G401 (cell line): ENCODE data around the gene ATF7IP2. TPM values are rescaled to one million over a fixed set of nuclear protein-coding genes. Genes with fewer than 3 reads are reported as not detected.
"Not testable (repeated sequence)": the region's sequence is repeated elsewhere in the genome, so short reads cannot be mapped to it uniquely, and the experiment has no call there.

ENCODE experiments used
- DNase-seq: peaks from one replicate; pipeline ENCODE4 v3.0.0-alpha.2; 2015; ENCODE audit warnings: low spot score
- in situ Hi-C: cut with HindIII; loops from 2 replicates; pipeline ENCODE4 v1.10.0; 2016; ENCODE audit warnings: low sequenced_read_pairs, mixed read lengths
- total RNA-seq: library from RNA; depleted of rRNA; stranded (reverse); fragments of >200 nt; shearing (Covaris generic); gene quantifications from 2 replicates; pipeline ENCODE4 v1.2.3, GENCODE V29; 2014

The ATF7IP2 gene
- total RNA-seq, 1 experiment from 2014 or later = 12.5 TPM

DNA sequence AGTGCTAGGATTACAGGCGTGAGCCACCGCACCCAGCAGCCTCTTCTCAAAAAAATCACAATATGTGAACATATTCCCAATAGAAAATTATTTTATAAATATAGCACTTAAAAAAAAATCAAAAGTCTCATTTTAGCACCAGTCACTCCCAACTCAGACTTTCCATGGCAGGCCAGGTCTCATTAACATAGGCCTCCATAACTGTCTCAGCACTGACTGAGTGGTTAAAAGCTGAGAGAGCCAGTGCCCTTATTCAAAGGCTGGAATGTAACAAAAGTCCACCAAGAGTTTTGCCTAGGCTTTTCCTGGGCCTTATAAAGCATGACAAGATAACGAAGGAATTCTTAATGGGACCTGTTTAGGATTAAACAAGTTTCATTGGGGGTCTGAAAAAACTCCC is 114.7 kb downstream of the ATF7IP2 start:
- in situ Hi-C loops = no loop called here

DNA sequence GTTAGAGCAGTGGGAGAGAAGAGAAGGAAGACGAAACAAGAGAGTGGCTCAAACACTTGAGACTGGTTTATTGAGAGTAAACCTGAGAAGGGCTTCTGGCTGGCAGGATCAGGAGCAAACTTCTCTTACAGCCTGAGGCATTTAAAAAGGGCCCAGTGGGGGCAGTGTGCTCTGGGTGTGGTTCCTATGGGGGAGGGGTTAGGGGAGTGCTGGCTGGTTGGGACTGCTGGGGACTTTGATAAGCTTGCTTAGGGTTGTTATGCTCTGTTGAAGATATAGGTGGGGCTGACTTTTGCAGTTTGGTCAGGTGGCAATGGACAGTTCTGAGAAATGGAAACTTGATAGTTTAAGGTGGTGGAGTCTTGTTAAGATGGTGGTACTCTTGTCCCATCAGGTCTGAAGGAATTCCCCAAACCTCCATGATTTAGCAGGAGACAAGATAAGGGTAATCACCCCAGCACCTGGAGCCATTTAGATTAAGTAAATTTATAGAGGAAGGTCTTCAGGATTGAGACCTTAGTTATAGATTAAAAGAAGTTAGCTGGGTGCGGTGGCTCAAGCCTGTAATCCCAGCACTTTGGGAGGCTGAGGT is 115.3 kb downstream of the ATF7IP2 start:
- DNase-seq = no peak
- in situ Hi-C loops = no loop called here

More for the DNA sequence above, 114.7 kb downstream of the ATF7IP2 start:
- no peak for DNase-seq

DNA sequence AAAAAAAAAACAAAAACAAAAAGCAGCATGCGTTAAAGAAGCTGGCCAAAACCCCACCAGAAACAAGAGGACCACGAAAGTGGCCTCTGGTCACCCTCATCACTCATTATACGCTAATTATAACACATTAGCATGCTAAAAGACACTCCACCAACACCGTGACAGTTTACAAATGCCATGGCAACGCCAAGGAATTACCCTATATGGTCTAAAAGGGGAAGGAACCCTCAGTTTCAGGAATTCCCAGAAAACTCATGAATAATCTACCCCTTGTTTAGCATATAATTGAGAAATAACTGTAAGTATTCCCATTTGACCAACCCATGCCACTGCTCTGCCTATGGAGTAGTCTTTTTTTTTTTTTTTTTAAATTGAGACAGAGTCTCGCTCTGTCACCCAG is 116.9 kb downstream of the ATF7IP2 start:
- DNase-seq = no peak
- in situ Hi-C loops = no loop called here

DNA sequence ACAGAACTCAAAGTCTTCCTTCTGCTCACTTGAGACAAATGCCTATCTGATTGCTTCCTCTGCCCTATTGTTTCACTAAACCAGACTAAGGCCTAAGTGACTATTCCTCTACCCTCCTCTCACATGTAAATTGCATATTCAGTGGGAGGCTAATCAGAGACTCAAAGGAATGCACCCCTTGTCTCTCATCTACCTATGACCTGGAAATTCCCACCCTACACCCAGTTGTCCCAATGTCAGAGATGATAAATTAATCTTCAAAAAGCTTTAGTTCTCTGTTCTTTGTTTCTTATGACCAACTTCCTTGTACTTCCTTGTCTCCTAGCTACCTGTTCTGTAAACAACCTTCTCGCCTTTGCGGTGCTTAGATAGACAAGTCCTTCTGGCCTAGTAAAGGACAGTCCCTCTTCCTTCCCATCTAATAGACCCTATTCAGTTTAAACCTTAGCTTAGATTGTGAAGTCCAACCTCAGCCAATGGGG is 118.6 kb downstream of the ATF7IP2 start:
- DNase-seq = no peak
- in situ Hi-C loops = no loop called here

DNA sequence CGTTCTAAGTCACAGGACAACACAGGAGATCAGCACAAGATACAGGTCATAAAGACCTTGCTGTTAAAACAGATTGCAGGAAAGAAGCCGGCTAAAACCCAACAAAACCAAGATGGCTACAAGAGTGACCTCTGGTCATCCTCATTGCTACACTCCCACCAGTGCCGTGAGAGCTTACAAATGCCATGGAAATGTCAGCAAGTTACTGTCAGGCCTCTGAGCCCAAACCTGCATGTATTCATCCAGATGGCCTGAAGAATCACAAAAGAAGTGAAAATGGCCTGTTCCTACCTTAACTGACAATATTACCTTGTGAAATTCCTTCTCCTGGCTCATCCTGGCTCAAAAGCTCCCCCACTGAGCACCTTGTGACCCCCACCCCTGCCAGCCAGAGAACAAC is 119.4 kb downstream of the ATF7IP2 start:
- in situ Hi-C loops, DNase-seq: not testable (repeated sequence)

DNA sequence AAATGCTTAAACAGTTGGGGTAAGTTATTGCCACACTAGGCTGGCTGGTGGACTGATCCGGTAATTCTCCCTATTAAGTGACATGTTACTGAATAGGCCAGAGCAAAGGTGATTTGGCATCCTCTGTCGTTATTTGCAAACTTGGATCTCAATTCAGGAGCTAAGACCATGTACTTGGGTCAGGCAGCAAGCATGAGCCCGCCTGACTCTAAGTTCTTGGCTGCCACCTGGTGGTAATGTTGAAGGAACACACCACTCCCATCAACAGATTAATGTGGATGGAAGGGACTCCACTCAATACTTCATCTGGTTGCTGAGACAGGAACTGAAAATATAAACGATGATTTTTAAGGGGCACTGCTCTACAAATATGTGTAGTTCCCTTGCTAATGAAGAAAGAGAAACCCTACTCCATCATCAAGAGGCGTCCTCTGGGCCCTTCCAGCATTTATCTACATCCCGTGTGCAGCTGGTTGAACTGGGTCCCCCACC is 123.7 kb downstream of the ATF7IP2 start:
- in situ Hi-C loops = no loop called here
- peak; percentile 92 for DNase-seq

DNA sequence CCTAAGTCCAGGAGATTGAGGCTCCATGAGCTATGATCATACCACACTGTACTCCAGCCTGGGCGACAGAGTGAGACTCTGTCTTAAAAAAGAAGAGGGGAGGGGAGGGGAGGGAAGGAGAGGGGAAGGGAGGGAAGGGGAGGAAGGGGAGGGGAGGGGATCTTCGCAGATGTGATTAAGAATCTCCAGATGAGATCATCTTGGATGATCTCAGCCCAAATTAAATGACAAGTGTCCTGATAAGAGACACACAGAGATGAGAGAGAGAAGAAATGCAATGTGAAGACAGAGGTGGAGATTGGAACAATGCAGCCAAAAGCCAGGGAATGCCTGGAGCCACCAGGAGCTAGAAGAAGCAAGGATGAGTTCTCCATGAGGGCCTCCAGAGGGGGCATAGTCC is 124.4 kb downstream of the ATF7IP2 start:
- DNase-seq = no peak
- in situ Hi-C loops = no loop called here

DNA sequence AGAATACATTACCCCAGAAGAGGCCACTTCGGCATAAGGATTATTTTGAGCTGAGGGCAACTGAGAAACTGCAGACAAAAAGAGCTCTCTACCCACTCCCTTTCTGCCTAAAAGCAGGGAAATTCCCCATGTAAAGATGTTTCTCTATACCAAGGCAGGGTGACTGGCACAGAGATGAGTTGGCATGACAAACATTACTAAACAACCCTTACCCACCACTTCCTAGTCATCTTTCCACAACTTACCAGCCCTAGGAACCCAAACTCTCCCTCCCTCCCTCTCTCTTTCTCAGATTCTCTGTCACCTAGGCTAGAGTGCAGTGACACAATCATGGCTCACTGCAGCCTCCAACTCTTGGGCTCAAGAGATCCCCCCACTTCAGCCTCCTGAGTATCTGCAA is 126.0 kb downstream of the ATF7IP2 start:
- no peak for DNase-seq
- in situ Hi-C loops = no loop called here

DNA sequence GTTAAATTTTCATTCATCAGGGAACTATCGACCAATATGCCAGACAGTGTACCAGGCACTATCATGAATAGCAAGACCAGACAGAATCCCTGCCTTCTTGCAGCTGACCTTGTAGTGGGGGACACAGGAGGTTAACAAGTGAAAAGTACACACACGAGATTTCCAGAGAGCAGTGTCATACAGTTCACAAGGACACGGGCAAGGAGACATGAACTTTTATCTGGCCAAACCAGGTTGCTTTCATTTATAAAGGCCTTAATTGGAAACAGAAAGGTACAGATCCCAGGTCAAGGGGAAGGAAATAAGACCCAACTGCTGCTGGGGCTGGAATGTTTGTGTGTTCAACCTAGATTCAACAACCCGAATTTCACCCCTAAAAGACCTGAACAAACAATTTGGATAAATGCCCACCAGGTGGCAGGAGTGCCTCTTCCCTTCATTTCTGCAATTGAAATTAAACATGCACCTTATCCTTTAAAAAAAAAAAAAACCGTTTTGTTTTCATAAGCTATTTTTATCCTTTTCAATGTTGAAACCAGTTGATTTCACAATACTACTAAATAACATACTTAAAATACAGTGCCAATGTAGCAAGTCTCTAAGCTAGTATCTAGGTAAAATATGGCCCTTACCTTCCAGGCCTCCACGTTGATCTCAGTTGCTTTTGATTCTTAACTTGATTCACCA is 128.7 kb downstream of the ATF7IP2 start:
- in situ Hi-C loops = no loop called here
- DNase-seq = peak; percentile 55

DNA sequence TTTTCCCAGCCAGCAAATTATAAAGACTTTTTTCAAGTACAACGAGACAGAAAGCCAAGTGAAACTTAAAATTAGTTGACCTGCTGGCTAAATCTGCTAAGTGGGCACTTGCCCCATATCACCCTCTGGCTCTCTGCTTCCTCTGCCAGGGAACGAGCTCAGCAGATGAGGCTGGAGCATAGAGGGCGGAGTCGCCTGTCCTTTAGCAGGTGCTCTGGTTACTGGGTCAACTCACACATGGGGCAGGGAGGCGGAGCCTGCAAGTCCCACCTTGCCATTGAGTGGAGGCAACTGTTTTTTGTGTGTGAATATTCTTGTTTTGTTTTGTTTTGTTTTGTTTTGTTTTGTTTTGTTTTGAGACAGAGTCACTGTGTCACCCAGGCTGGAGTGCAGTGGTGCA is 132.0 kb downstream of the ATF7IP2 start:
- DNase-seq = no peak
- in situ Hi-C loops = no loop called here

DNA sequence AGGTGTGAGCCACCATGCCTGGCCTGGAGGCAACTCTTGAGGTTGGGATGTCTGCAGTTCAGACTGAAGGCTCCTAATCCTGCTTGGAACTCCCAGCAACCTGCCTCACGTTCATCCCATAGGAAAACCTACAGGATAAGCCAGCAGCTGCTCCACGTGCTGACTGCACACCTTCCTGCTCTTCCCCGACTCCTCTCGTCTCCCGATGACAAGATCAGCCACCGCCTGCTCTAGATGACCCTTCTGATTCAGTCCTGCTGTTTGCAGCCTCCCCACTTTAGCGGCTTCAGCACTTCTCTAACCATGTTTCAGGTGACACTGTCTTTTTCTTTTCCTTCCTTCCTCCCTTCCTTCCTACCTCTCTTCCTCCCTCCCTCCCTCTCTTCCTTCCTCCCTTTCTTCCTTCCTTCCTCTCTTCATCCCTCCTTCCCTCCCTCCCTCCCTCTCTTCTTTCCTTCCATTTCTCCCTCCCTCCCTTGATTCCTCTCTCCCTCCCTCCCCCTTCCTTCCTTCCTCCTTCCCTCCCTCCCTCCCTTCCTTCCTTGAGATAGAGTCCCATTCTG is 132.7 kb downstream of the ATF7IP2 start:
- DNase-seq = no peak
- in situ Hi-C loops = no loop called here

DNA sequence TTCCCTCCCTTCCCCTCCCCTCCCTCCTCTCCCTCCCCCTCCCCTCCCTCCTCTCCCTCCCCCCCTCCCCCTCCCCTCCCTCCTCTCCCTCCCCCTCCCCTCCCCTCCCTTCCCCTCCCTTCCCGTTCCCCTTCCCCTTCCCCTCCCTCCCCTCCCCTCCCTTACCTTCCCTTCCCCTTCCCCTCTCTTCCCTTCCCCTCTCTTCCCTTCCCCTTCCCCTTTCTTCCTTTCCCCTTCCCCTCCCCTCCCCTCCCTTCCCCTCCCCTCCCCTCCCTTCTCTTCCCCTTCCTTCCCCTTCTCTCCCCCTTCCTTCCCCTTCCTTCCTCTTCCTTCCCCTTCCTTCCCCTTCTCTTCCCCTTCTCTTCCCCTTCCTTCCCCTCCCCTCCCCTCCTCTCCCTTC is 133.4 kb downstream of the ATF7IP2 start:
- no peak for DNase-seq
- in situ Hi-C loops = no loop called here

DNA sequence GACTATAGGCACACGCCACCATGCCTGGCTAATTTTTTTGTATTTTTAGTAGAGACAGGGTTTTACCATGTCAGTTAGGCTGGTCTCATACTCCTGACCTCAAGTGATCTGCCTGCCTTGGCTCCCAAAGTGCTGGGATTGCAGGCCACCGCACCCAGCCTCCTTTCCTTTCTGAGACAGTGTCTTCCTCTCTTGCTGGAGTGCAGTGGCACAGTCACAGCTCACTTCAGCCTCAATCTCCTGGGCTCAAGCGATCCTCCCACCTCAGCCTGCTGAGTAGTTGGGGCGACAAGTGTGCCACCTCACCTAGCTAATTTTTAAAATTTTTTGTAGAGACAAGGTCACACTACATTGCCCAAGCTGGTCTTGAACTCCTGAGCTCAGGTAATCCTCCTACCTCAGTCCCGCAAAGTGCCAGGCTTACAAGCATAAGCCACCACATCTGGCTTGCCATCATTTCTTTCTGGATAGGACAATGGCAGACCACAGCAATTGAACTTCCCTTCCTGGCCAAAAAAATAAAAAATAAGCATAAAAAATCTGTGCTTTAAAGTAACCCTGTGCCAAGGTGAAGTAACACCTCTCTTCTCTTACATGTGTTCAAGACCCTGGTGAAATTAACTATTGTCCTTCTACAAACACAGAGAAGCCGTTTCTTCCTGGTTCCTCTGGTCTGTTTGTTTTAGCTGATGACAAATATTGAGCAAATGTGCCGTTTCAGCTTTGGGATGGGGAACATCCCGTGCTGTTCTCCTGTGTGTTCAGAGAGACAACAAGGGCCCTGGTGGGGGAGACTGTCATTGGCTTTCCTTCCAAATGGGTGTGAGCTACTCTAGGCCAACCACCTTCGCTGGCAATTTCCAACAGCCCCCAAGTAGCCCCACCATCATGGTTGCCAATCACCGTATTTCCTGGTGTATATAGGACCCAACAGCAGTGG is 134.3 kb downstream of the ATF7IP2 start:
- in situ Hi-C loops = no loop called here
- DNase-seq = no peak

DNA sequence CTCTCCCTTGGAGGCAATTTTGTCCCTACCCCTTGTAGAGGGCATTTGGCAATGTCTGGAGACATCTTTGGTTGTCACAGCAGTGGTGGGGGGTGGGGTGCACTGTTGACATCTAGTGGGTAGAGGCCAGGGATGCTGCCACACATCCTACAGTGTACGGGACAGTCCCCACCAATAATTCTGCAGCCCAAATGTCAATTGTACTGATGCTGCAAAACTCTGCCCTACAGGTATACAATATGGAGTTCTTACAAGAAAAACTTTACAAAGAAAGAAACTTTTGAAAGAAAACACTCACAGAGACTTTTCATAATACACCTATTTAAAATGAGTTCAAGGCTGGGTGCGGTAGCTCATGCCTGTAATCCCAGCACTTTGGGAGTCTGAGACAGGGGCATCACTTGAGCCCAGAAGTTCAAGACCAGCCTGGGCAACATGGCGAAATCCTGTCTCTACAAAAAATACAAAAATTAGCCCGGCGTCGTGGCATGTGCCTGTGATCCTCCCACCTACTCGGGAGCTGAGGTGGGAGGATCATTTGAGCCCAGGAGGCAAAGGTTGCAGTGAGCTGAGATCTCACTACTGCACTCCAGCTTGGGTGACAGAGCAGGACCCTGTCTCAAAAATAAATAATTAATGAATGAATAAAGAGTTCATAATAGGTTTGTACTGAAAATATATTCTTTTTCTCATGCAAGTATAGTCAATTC is 135.2 kb downstream of the ATF7IP2 start:
- in situ Hi-C loops = no loop called here
- DNase-seq = no peak

DNA sequence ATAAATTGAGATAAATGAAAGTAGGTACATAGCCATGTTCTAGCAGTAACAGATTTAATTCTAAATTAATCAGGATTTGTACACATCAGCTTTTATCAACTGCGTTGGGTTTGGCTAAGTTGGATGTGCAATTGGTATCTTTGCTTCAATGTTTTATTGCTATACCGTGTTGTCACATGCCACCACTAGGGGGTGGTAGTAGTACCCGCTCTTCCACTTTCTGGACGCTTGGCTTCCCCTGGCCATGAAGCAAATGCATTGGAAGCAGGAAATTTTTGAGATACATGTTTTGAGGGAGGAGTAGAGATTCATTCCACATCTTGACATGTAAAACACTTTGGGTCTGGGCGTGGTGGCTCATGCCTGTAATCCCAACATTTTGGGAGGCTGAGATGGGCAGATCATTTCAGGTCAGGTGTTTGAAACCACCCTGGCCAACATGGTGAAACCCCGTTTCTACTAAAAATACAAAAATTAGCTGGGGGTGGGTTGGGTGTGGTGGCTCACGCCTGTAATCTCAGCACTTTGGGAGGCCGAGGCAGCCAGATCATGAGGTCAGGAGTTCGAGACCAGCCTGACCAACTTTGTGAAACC is 135.9 kb downstream of the ATF7IP2 start:
- in situ Hi-C loops = no loop called here

DNA sequence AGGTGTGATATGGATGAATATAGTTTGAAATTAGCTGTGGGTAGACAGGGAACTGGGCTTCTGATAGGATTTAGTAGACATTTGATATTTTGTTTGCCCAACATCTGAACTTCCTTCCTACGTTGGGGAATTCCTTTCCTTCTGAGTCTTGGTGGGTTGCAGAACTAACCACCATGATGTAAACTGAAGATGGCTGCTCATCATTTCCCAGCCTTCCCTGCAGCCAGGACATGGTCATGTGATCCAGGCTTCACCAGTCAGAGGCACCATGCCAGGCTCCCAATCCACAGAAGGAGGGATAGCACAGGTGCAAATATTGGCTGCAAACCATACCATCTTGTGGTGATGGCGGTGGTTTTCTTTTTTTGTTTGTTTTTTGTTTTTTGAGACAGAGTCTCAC is 137.1 kb downstream of the ATF7IP2 start:
- no peak for DNase-seq
- in situ Hi-C loops = no loop called here

More for the DNA sequence above, 135.9 kb downstream of the ATF7IP2 start:
- DNase-seq = peak; percentile 76

DNA sequence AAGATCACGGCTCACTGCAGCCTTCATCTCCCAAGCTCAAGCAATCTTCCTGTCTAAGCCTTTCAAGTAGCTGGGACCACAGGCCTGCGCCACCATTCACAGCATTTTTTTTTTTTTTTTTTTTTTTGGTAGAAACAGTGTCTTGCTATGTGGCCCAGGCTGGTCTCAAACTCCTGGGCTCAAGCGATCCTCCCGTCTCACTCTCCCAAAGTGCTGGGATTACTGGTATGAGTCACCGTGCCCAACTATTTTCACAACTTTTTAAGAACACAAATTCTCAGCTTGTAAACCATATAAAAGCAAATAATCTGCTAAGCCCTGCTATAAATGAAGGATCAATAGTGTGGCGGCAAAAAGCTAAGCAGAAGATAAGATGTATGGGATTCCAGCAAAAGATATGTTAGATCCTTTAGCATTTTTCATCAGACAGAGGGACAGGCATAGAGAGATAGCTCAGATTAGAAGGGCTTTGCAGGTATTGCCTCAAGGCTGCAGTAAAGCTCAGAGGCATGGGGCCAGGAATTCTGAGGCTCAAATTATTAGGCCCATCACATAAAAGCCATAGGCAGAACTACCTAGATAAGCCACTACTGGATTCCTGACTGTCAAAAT is 139.5 kb downstream of the ATF7IP2 start:
- DNase-seq = no peak
- in situ Hi-C loops = no loop called here

DNA sequence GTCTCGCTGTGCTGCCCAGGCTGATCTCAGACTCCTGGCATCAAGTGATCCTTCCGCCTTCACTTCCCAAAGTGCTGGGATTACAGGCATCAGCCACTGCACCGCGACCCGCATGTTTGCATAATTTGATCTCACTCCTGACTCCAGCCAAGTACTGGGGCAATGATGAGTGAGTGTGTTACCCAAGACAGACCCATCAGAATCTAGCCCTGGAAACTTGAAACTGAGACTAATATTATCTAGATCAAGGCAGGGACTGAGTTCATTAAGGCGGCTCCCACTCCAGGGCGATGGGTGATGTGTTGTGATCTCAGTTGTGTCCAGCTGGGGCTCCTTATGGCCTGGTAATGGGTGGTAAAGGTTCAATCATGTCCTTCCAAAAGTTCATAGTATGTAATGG is 141.1 kb downstream of the ATF7IP2 start:
- in situ Hi-C loops = no loop called here
- DNase-seq = no peak
